GM23338 (cell line): ENCODE results near the gene GAPVD1. TPM values are rescaled to one million over a fixed set of nuclear protein-coding genes. Genes with fewer than 3 reads are reported as not detected.

ENCODE experiments used
- ATAC-seq: fragments of 200-7000 bp; cut with Tn5 transposase; 3 replicates; pipeline ENCODE4 v1.9.1; 2020
- DNase-seq: peaks from one replicate; pipeline ENCODE4 v3.0.0-alpha.2; 2015; ENCODE audit warnings: low spot score
- H2AFZ ChIP-seq: fragments of 200-600 bp; sonication (generic); 2 replicates; pipeline ENCODE4 v1.8.0; 2016; ENCODE audit warnings: antibody characterized with exemption, mild to moderate bottlenecking, moderate library complexity
- H3F3A ChIP-seq: fragments of 200-600 bp; sonication (generic); replicated peaks from 2 replicates; pipeline ENCODE4 v1.8.0; 2017; ENCODE audit warnings: antibody characterized with exemption, mixed run types, low read depth
- H3K27ac ChIP-seq: fragments of 200-600 bp; sonication (generic); 2 replicates; pipeline ENCODE4 v1.6.1; 2016; ENCODE audit warnings: low read depth
- H3K27me3 ChIP-seq: fragments of 200-600 bp; sonication (generic); 2 replicates; pipeline ENCODE4 v1.8.0; 2016; ENCODE audit warnings: mild to moderate bottlenecking, mixed run types, moderate library complexity; ENCODE audit not compliant: insufficient read depth
- H3K36me3 ChIP-seq: fragments of 200-600 bp; sonication (generic); 2 replicates; pipeline ENCODE4 v1.8.0; 2016; ENCODE audit warnings: mild to moderate bottlenecking; ENCODE audit not compliant: insufficient read depth
- H3K4me1 ChIP-seq: fragments of 200-600 bp; sonication (generic); 2 replicates; pipeline ENCODE4 v1.8.0; 2016; ENCODE audit warnings: mild to moderate bottlenecking, moderate library complexity; ENCODE audit not compliant: insufficient read depth
- H3K4me2 ChIP-seq: fragments of 200-600 bp; sonication (generic); 2 replicates; pipeline ENCODE4 v1.7.1; 2017; ENCODE audit warnings: mixed run types
- H3K4me3 ChIP-seq: fragments of 200-600 bp; sonication (generic); 2 replicates; pipeline ENCODE4 v1.6.1; 2016; ENCODE audit warnings: mixed run types
- H3K79me2 ChIP-seq: fragments of 200-600 bp; sonication (generic); replicated peaks from 2 replicates; pipeline ENCODE4 v1.8.0; 2017; ENCODE audit warnings: mild to moderate bottlenecking; ENCODE audit not compliant: insufficient read depth
- H3K9me2 ChIP-seq: fragments of 200-600 bp; sonication (generic); 2 replicates; pipeline ENCODE4 v1.8.0; 2017; ENCODE audit not compliant: insufficient read depth
- H4K20me1 ChIP-seq: fragments of 200-600 bp; sonication (generic); replicated peaks from 2 replicates; pipeline ENCODE4 v1.8.0; 2017; ENCODE audit warnings: mild to moderate bottlenecking; ENCODE audit not compliant: insufficient read depth
- H3K27ac Mint-ChIP-seq: 2 replicates; pipeline ENCODE4 v1.8.0; 2020; ENCODE audit warnings: inconsistent platforms, mild to moderate bottlenecking, moderate library complexity, mixed read lengths
- H3K27me3 Mint-ChIP-seq: 3 replicates; pipeline ENCODE4 v1.8.0; 2022; ENCODE audit warnings: low read depth, mild to moderate bottlenecking, moderate library complexity, mixed read lengths, inconsistent platforms; ENCODE audit not compliant: insufficient read depth, poor library complexity
- H3K36me3 Mint-ChIP-seq: 3 replicates; pipeline ENCODE4 v1.8.0; 2021; ENCODE audit warnings: low read depth, mild to moderate bottlenecking, inconsistent platforms, moderate library complexity, mixed read lengths
- H3K4me1 Mint-ChIP-seq: 3 replicates; pipeline ENCODE4 v1.8.0; 2020; ENCODE audit warnings: mild to moderate bottlenecking, inconsistent platforms, mixed read lengths
- H3K4me3 Mint-ChIP-seq: 3 replicates; pipeline ENCODE4 v1.8.0; 2021; ENCODE audit warnings: moderate library complexity, mild to moderate bottlenecking, inconsistent platforms, mixed read lengths
- H3K9me3 Mint-ChIP-seq: 3 replicates; pipeline ENCODE4 v1.8.0; 2020; ENCODE audit warnings: moderate library complexity, mild to moderate bottlenecking, inconsistent platforms, mixed read lengths
- CTCF ChIP-seq, 2 experiments: fragments of 200-600 bp in 1 of 2; sonication (generic) in 1 of 2; conservative IDR thresholded peaks; 2 replicates each; pipeline versions ENCODE4 v1.5.1 to v1.6.1; 2016 to 2017; ENCODE audit warnings: antibody characterized with exemption in 2 of 2, low read depth in 2 of 2, mild to moderate bottlenecking in 2 of 2, moderate library complexity in 1 of 2
- ETS1 ChIP-seq: IDR thresholded peaks from 2 replicates; pipeline ENCODE4 v1.6.1; 2016; ENCODE audit warnings: antibody characterized with exemption
- EZH2 ChIP-seq: fragments of 200-600 bp; sonication (generic); IDR thresholded peaks from one replicate; pipeline ENCODE4 v1.8.0; 2017; ENCODE audit warnings: antibody characterized with exemption, mild to moderate bottlenecking, low read depth; ENCODE audit not compliant: unreplicated experiment
- POLR2AphosphoS5 ChIP-seq: IDR thresholded peaks from 2 replicates; pipeline ENCODE4 v1.6.1; 2016; ENCODE audit warnings: antibody characterized with exemption, low read depth
- REST ChIP-seq: IDR thresholded peaks from one replicate; pipeline ENCODE4 v1.6.1; 2018; ENCODE audit warnings: antibody characterized with exemption; ENCODE audit not compliant: unreplicated experiment
- STAT1 ChIP-seq: IDR thresholded peaks from one replicate; pipeline ENCODE4 v1.6.1; 2016; ENCODE audit warnings: antibody characterized with exemption; ENCODE audit not compliant: unreplicated experiment
- ZNF331 ChIP-seq: fragments of 250-450 bp; sonication (Bioruptor Pico); IDR thresholded peaks from 2 replicates; pipeline ENCODE4 v1.5.0; 2020; ENCODE audit warnings: low read depth, mild to moderate bottlenecking, moderate library complexity
- ZNF462 ChIP-seq: fragments of 250-450 bp; sonication (Bioruptor Pico); IDR thresholded peaks from 2 replicates; pipeline ENCODE4 v1.5.0; 2020; ENCODE audit warnings: mild to moderate bottlenecking, moderate library complexity
- polyA plus RNA-seq: library from polyadenylated mRNA; unstranded; fragments of >200 nt; fragmentation: Nextera tagmentation; extraction: Ambion mirVana; gene quantifications from 2 replicates; pipeline ENCODE4 v1.2.1, GENCODE V29; 2016
- total RNA-seq: library from RNA; depleted of rRNA; stranded (reverse); fragments of >200 nt; shearing (Covaris generic); gene quantifications from 2 replicates; pipeline ENCODE4 v1.2.3, GENCODE V29; 2014

GAPVD1 gene
- total and polyA plus RNA-seq, 2 experiments from 2014 or later = 19.2 to 34.6 TPM

GRCh38 chr9:125243792-125244260 lies 17.8 kb upstream of the GAPVD1 start (continued):
- TF ChIP-seq CTCF (conservative IDR thresholded peaks at IDR 0.05; ENCODE audit: low read depth in 2 of 2) = no peak
- TF ChIP-seq ETS1 = no peak
- TF ChIP-seq ZNF331 (CRISPR knock-in tag) = no peak
- TF ChIP-seq REST = no peak
- no peak for TF ChIP-seq POLR2AphosphoS5
- TF ChIP-seq EZH2 = no peak

GRCh38 chr9:125246261-125246667 lies 15.4 kb upstream of the GAPVD1 start:
- no peaks in the 10 kb centered on the region for H3K27me3 ChIP-seq
- H2AFZ ChIP-seq = no peak overlapping the region
- no peaks in the 10 kb centered on the region for H3K9me2 ChIP-seq
- Mint-ChIP-seq H3K27ac (no peak overlapping the region), H3K4me3 (no peak overlapping the region), H3K4me1 (no peaks in the 10 kb centered on the region), H3K9me3 (peaks cover 2% of the 10 kb centered on the region; the same call in 2 of the 3 replicates), H3K27me3 (peaks cover 9% of the 10 kb centered on the region), H3K36me3 (no peaks in the 10 kb centered on the region)
- no peaks in the 10 kb centered on the region for H3K36me3 ChIP-seq
- no peak overlapping the region for H3K4me2 ChIP-seq
- TF ChIP-seq EZH2 (no peak), ETS1 (no peak), STAT1 (no peak), ZNF462 (CRISPR knock-in tag) (no peak)
- no peaks in the 10 kb centered on the region for H3F3A ChIP-seq
- no peaks in the 10 kb centered on the region for H3K79me2 ChIP-seq
- H3K27ac ChIP-seq = no peak overlapping the region
- H3K4me1 ChIP-seq = peaks cover 5% of the 10 kb centered on the region; the same call in 1 of the 2 replicates
- DNase-seq (no peak), ATAC-seq (no peak)
- no peak overlapping the region for H3K4me3 ChIP-seq
- H4K20me1 ChIP-seq = no peaks in the 10 kb centered on the region
